Measurements from ENCODE around the gene PODN.

DNA sequence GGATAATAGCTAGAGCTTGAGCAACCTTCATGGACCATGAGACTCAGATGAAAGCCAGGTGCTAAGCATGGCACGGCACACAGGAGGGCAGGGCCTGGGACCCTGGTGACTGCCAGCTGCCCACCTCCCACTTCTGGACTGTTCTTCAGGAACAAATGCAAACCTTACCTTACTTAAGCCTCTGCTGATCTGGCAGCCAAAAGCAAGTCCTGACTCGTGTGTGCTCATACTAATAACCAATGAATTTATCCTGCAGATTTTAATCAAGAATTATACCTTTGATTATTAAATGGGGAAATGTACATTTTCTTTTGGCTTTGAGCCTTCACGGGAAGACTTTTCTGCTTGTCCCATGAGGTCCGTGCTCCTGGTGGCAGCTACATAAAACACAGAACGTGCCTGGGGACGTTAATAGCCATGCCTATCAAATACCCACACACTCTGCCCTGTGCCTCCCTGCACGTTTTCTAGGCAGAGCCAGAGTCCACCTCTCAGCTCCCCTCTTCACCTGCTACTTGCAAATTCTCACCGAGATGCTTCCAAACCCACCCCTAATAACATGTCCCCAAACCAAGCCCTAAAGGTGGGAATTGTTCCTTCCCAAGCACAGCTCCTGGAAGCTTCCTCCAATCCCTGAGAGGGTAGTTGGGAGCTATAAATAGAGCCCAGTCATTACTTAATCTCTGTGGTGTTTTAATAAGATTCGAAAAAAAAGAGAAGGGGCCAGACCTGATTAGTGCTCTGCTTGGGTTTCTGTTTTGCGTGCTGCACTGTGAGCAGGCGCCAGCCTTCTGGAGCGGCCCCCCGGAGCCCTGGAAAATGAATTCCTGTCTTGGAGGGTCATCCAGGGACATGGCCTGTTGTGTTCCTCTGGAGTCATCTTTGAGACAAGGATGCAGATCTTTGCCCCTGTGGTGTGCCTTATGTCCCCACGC lies 46.9 kb downstream of the PODN start:
- TF ChIP-seq, protein P1, sequence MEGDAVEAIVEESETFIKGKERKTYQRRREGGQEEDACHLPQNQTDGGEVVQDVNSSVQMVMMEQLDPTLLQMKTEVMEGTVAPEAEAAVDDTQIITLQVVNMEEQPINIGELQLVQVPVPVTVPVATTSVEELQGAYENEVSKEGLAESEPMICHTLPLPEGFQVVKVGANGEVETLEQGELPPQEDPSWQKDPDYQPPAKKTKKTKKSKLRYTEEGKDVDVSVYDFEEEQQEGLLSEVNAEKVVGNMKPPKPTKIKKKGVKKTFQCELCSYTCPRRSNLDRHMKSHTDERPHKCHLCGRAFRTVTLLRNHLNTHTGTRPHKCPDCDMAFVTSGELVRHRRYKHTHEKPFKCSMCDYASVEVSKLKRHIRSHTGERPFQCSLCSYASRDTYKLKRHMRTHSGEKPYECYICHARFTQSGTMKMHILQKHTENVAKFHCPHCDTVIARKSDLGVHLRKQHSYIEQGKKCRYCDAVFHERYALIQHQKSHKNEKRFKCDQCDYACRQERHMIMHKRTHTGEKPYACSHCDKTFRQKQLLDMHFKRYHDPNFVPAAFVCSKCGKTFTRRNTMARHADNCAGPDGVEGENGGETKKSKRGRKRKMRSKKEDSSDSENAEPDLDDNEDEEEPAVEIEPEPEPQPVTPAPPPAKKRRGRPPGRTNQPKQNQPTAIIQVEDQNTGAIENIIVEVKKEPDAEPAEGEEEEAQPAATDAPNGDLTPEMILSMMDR (IDR thresholded peaks at IDR 0.05; ENCODE audit: low read length), result no peak
- no peak for TF ChIP-seq EZH2 (IDR thresholded peaks at IDR 0.05; ENCODE audit: borderline replicate concordance, low read length)

All from OCI-LY1 (cell line).